ENCODE data around the gene VTN.
A peak's percentile ranks its signal among the peaks of the same experiment; 100 is the strongest.

VTN gene

DNA sequence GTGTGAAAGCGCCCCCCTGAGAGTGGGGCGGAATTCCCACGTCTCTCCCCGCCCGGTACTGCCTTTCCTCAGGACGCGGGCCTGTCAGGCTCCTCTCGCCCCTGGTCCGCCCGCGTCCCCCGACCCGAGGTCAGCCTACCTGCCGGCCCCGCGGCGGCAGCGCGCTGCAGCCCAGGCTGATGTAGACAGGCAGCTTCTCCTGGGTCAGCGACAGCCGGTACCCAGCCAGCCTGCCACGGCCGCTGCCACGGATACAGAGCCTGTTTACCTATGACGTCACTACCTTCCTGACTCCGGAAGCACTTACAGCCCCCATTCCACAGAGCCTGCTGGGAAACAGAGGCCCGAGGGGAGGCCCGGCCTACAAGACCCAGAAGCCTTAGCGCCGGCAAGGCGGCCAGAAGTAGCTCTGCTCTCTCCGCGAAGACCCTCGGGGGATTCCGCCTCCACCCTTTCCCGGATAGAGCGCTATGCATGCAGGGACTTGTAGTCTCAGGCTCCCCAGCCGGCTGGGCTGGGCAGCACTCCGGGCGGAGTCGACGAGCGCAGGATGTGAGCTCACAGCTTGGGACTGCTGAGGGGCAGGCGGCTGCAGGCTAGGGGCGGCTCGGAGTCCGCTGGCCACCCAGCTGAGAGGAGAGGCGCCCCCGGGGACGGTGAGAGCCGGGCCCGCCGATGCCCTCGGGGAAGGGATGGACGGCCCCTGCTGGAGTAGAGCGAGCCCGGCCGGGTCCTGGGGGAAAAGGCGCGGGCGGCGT, 34.7 kb downstream of the VTN start, which contains the start of the genes IFT20 and TNFAIP1:
TSS of gene IFT20 (minus strand) at position 272 of the 758 bp plus-strand sequence. CDS start 3,487 bp downstream, outside the sequence.
TSS of gene TNFAIP1 (plus strand) at position 561 of the 758 bp plus-strand sequence. CDS start 3,761 bp downstream, outside the sequence.
- no peaks in the 10 kb centered on the region for H3K27me3 ChIP-seq (ENCODE audit: control insufficient read depth in 2 of 2, insufficient read depth in 2 of 2, low read length in 2 of 2)

DNA sequence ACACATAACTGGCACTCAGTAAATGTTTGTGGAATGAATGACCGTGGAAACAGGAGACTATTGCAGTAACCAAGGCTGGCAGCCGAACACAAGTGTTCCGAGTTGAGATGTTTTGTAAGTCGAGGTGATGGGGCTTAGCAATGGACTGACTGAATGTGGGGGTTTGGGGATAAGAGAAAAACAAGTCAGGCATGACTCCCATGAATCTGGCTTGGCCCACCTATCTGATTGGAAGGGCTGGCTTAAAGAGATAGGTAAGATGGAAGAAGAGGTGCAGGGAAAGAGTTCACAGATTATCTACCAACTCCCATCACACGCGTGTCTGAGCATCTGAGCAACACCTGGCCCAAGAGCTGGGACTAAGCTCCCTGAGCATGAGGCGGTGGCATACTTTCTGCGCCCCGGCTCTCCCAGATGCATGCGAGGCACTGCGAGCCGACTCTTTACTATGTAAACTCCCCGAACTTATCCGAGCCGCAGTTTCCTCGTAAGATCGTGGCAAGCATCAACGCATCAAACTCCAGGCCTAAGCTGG, 35.4 kb downstream of the VTN start:
- H3K27ac ChIP-seq (ENCODE audit: low read depth in 2 of 2, low read length in 2 of 2) = peak overlapping the region; percentile 84 to 93
- H3K9me3 ChIP-seq (ENCODE audit: control insufficient read depth in 2 of 2, low read length in 2 of 2) = no peaks in the 10 kb centered on the region
- H3K4me3 ChIP-seq (ENCODE audit: low read length in 2 of 2) = peak overlapping the region; percentile 82 to 89
- no peaks in the 10 kb centered on the region for H3K27me3 ChIP-seq (ENCODE audit: control insufficient read depth in 2 of 2, insufficient read depth in 2 of 2, low read length in 2 of 2)
- peaks cover 19 to 20% of the 10 kb centered on the region in 2 donors for H3K4me1 ChIP-seq (ENCODE audit: control insufficient read depth in 2 of 2, insufficient read depth in 2 of 2, low read length in 2 of 2)
- H3K36me3 ChIP-seq (ENCODE audit: control insufficient read depth in 2 of 2, insufficient read depth in 2 of 2, low read length in 2 of 2) = peaks cover 19 to 21% of the 10 kb centered on the region in 2 donors
- peak overlapping the region; percentile 76 to 78 for H3K9ac ChIP-seq (ENCODE audit: low read depth in 1 of 2, low read length in 2 of 2)

More for the DNA sequence above, 34.7 kb downstream of the VTN start, which contains the start of the genes IFT20 and TNFAIP1:
- H3K9me3 ChIP-seq (ENCODE audit: control insufficient read depth in 2 of 2, low read length in 2 of 2) = no peaks in the 10 kb centered on the region
- peak within 1 kb of the TSS; percentile 82 to 89 for H3K4me3 ChIP-seq (ENCODE audit: low read length in 2 of 2)
- H3K36me3 ChIP-seq (ENCODE audit: control insufficient read depth in 2 of 2, insufficient read depth in 2 of 2, low read length in 2 of 2) = peaks cover 23 to 26% of the 10 kb centered on the region in 2 donors
- H3K9ac ChIP-seq (ENCODE audit: low read depth in 1 of 2, low read length in 2 of 2) = peak within 1 kb of the TSS; percentile 76 to 78
- H3K27ac ChIP-seq (ENCODE audit: low read depth in 2 of 2, low read length in 2 of 2) = peak within 1 kb of the TSS; percentile 89 to 93
- H3K4me1 ChIP-seq (ENCODE audit: control insufficient read depth in 2 of 2, insufficient read depth in 2 of 2, low read length in 2 of 2) = peaks cover 19 to 20% of the 10 kb centered on the region in 2 donors

DNA sequence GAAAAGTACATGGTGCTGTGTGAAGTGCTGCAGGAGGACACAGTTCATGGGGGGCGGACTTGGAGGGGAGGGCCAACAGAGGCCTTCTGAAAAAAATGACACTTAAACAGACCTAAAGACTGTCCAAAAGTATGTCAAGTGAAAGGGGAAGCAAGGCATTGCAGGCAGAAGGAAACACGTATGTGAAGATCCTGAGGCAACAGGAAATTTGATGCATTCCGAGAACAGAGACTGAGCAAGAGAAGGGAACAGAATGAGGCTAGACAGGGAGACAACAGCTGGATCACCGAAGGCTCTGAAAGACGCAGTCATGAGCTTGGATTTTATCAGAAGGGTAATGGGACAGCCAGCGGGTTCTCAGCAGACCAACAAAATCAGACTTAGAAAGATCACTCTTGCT, 35.9 kb downstream of the VTN start:
- Histone ChIP-seq H3K36me3 (ENCODE audit: control insufficient read depth in 2 of 2, insufficient read depth in 2 of 2, low read length in 2 of 2) (peaks cover 21 to 22% of the 10 kb centered on the region in 2 donors), H3K27me3 (ENCODE audit: control insufficient read depth in 2 of 2, insufficient read depth in 2 of 2, low read length in 2 of 2) (no peaks in the 10 kb centered on the region), H3K4me3 (ENCODE audit: low read length in 2 of 2) (peak overlapping the region; percentile 82 to 89), H3K27ac (ENCODE audit: low read depth in 2 of 2, low read length in 2 of 2) (no peak overlapping the region), H3K4me1 (ENCODE audit: control insufficient read depth in 2 of 2, insufficient read depth in 2 of 2, low read length in 2 of 2) (peaks cover 19 to 20% of the 10 kb centered on the region in 2 donors), H3K9ac (ENCODE audit: low read depth in 1 of 2, low read length in 2 of 2) (peak overlapping the region; percentile 76 to 78), H3K9me3 (ENCODE audit: control insufficient read depth in 2 of 2, low read length in 2 of 2) (no peaks in the 10 kb centered on the region)

DNA sequence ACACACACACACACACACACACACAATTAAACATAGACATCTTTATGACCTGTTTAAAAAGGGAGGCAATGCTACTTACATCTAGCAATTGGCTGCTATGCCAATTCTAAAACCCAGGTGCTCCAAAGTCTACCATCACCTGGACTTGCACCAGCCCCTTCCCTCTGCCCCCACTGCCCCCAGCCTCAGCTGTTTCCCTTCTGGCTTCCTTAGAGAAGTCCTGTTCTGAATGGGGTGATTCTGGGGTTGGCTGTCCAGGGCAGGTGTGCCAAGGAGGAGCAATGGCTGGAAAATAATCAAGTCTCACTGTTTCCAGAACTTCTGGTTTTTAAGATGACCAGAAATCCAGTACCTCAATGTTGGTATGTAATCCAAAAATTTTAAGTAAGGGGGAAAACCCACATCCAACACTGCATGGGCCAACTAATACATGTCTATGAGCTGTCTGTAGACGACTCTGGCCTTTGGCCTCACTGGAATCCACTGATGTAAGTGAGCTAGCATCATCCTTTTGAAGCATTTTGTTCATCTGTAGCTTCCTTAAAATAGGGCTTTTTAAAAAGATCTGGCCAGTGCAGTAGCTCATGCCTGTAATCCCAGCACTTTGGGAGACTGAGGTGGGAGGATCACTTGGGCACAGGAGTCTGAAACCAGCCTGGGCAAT, 36.9 kb downstream of the VTN start:
- H3K27me3 ChIP-seq (ENCODE audit: control insufficient read depth in 2 of 2, insufficient read depth in 2 of 2, low read length in 2 of 2) = no peaks in the 10 kb centered on the region
- no peaks in the 10 kb centered on the region for H3K9me3 ChIP-seq (ENCODE audit: control insufficient read depth in 2 of 2, low read length in 2 of 2)
- no peak overlapping the region for H3K27ac ChIP-seq (ENCODE audit: low read depth in 2 of 2, low read length in 2 of 2)
- H3K36me3 ChIP-seq (ENCODE audit: control insufficient read depth in 2 of 2, insufficient read depth in 2 of 2, low read length in 2 of 2) = peaks cover 24 to 30% of the 10 kb centered on the region in 2 donors
- no peak overlapping the region for H3K4me3 ChIP-seq (ENCODE audit: low read length in 2 of 2)
- peaks cover 19 to 20% of the 10 kb centered on the region in 2 donors for H3K4me1 ChIP-seq (ENCODE audit: control insufficient read depth in 2 of 2, insufficient read depth in 2 of 2, low read length in 2 of 2)
- H3K9ac ChIP-seq (ENCODE audit: low read depth in 1 of 2, low read length in 2 of 2) = no peak overlapping the region

DNA sequence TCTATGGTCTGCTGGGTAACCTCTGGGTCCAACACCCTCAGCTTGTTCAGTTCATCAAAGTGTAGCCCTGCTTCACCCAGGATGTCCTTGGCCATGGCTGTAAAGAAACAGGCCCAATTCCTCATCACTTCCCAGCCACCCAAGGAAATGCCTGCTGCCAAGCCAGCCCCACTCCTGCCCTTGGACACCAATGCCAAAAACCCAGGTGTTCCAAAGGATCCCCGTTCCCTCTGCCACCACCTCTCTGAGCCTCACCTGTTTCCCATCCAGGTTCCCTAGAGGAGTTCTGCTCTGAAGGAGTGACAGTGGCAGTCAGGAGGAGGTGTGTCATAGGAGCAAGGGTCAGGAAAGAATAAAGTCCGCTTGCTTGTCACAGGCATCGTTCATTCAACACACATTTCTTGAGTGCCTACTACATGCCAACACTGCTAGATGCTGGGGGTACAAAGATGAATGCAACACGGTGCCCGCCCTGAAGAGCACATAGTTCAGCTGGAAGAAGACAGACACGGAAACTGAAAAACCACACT, 38.2 kb downstream of the VTN start:
- no peaks in the 10 kb centered on the region for H3K9me3 ChIP-seq (ENCODE audit: control insufficient read depth in 2 of 2, low read length in 2 of 2)
- H3K36me3 ChIP-seq (ENCODE audit: control insufficient read depth in 2 of 2, insufficient read depth in 2 of 2, low read length in 2 of 2) = peaks cover 30 to 41% of the 10 kb centered on the region in 2 donors
- no peaks in the 10 kb centered on the region for H3K27me3 ChIP-seq (ENCODE audit: control insufficient read depth in 2 of 2, insufficient read depth in 2 of 2, low read length in 2 of 2)
- peaks cover 17 to 19% of the 10 kb centered on the region in 2 donors for H3K4me1 ChIP-seq (ENCODE audit: control insufficient read depth in 2 of 2, insufficient read depth in 2 of 2, low read length in 2 of 2)
- no peak overlapping the region for H3K27ac ChIP-seq (ENCODE audit: low read depth in 2 of 2, low read length in 2 of 2)
- no peak overlapping the region for H3K9ac ChIP-seq (ENCODE audit: low read depth in 1 of 2, low read length in 2 of 2)
- H3K4me3 ChIP-seq (ENCODE audit: low read length in 2 of 2) = no peak overlapping the region

DNA sequence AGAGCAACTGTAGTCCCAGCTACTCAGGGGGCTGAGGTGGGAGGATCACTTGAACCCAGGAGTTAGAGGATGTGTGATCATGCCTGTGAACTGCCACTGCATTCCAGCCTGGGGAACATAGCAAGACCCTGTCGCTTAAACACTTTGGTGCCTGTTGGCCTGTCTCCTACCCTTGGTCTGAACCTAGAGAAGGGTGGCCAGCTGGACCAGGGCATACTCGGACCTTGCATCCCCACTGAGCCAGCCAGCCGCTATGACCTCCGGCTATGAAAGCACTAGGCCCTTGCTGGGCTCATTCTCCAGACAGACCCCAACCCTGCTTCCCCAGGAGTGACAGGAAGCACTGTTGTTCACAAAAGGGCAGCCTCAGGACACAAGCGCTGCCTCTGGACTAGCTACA, 39.4 kb downstream of the VTN start:
- peaks cover 30 to 41% of the 10 kb centered on the region in 2 donors for H3K36me3 ChIP-seq (ENCODE audit: control insufficient read depth in 2 of 2, insufficient read depth in 2 of 2, low read length in 2 of 2)

DNA sequence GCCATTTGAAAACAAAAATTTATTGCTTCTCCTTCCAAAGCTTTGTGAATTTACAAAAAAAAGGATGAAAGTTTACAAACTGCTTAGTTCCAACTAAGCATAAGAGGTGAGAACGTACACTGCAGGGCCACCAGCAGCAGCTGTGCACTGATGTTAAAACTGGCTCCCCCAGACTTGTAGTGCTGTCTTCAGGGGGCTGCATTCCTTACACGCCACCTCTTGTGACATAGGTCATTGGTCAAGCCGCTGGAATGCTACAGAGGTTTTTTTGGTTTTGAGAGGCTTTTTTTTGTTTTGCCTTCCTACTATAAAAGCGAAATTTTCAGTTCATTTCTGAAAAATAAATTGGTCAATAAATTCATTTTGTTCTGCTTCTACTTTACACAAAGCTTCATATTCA, 41.8 kb downstream of the VTN start:
- Histone ChIP-seq H3K4me1 (ENCODE audit: control insufficient read depth in 2 of 2, insufficient read depth in 2 of 2, low read length in 2 of 2) (peaks cover 2 to 9% of the 10 kb centered on the region in 2 donors), H3K9ac (ENCODE audit: low read depth in 1 of 2, low read length in 2 of 2) (no peak overlapping the region), H3K27ac (ENCODE audit: low read depth in 2 of 2, low read length in 2 of 2) (no peak overlapping the region), H3K4me3 (ENCODE audit: low read length in 2 of 2) (no peak overlapping the region), H3K9me3 (ENCODE audit: control insufficient read depth in 2 of 2, low read length in 2 of 2) (no peaks in the 10 kb centered on the region), H3K27me3 (ENCODE audit: control insufficient read depth in 2 of 2, insufficient read depth in 2 of 2, low read length in 2 of 2) (no peaks in the 10 kb centered on the region), H3K36me3 (ENCODE audit: control insufficient read depth in 2 of 2, insufficient read depth in 2 of 2, low read length in 2 of 2) (peaks cover 30 to 41% of the 10 kb centered on the region in 2 donors)

More for the DNA sequence above, 39.4 kb downstream of the VTN start:
- H3K27ac ChIP-seq (ENCODE audit: low read depth in 2 of 2, low read length in 2 of 2) = no peak overlapping the region
- no peaks in the 10 kb centered on the region for H3K27me3 ChIP-seq (ENCODE audit: control insufficient read depth in 2 of 2, insufficient read depth in 2 of 2, low read length in 2 of 2)
- no peaks in the 10 kb centered on the region for H3K9me3 ChIP-seq (ENCODE audit: control insufficient read depth in 2 of 2, low read length in 2 of 2)
- peaks cover 9 to 11% of the 10 kb centered on the region in 2 donors for H3K4me1 ChIP-seq (ENCODE audit: control insufficient read depth in 2 of 2, insufficient read depth in 2 of 2, low read length in 2 of 2)
- H3K9ac ChIP-seq (ENCODE audit: low read depth in 1 of 2, low read length in 2 of 2) = no peak overlapping the region
- no peak overlapping the region for H3K4me3 ChIP-seq (ENCODE audit: low read length in 2 of 2)

DNA sequence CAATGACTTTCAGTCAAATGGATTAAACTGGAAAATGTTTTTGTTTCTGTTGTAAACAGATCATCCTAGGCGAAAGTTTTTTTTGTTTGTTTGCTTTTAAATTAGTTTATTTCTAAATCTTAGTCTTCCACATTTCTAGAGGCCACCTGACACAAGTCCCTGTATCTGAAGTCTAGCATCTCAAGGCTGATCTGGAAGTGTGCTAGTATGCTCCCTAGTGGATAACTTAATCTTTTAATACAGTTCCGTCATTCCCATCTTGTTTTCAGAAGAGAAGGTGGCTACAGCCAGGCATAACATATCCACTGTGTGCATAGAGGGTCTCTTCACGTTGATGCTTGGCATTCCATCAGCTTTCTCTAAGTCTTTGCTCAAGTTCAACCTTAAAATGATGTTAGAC, 42.4 kb downstream of the VTN start:
- Histone ChIP-seq H3K4me1 (ENCODE audit: control insufficient read depth in 2 of 2, insufficient read depth in 2 of 2, low read length in 2 of 2) (peaks cover 2 to 9% of the 10 kb centered on the region in 2 donors), H3K4me3 (ENCODE audit: low read length in 2 of 2) (no peak overlapping the region), H3K27me3 (ENCODE audit: control insufficient read depth in 2 of 2, insufficient read depth in 2 of 2, low read length in 2 of 2) (no peaks in the 10 kb centered on the region), H3K27ac (ENCODE audit: low read depth in 2 of 2, low read length in 2 of 2) (no peak overlapping the region), H3K36me3 (ENCODE audit: control insufficient read depth in 2 of 2, insufficient read depth in 2 of 2, low read length in 2 of 2) (peaks cover 30 to 41% of the 10 kb centered on the region in 2 donors), H3K9ac (ENCODE audit: low read depth in 1 of 2, low read length in 2 of 2) (no peak overlapping the region), H3K9me3 (ENCODE audit: control insufficient read depth in 2 of 2, low read length in 2 of 2) (no peaks in the 10 kb centered on the region)

DNA sequence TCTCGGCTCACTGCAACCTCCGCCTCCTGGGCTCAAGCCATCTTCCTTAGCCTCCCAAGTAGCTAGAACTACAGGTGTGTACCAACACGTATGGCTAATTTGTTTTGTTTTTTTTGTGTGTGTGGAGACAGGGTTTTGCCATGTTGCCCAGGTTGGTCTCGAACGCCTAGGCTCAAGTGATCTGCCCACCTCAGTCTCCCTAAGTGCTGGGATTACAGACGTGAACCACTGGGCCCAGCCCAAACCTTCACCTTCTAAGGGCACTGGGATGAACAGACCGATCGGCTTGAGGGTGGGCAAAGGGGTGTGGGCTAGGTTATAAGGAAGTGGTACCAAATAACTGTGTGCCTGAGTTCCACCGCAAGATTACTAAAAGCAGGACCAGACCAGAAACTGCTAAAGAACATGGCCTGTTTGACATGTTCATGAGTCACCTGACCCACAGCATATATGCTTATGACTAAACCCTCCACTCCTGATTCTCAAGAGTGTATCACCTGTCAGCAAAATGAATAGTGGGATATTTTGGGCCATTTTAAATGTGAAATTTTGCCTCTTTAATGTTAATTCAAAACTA, 43.0 kb downstream of the VTN start:
- no peaks in the 10 kb centered on the region for H3K27me3 ChIP-seq (ENCODE audit: control insufficient read depth in 2 of 2, insufficient read depth in 2 of 2, low read length in 2 of 2)
- H3K27ac ChIP-seq (ENCODE audit: low read depth in 2 of 2, low read length in 2 of 2) = no peak overlapping the region
- H3K4me1 ChIP-seq (ENCODE audit: control insufficient read depth in 2 of 2, insufficient read depth in 2 of 2, low read length in 2 of 2) = peaks cover 2 to 9% of the 10 kb centered on the region in 2 donors

More for the DNA sequence above, 43.0 kb downstream of the VTN start:
- H3K9ac ChIP-seq (ENCODE audit: low read depth in 1 of 2, low read length in 2 of 2) = no peak overlapping the region
- H3K9me3 ChIP-seq (ENCODE audit: control insufficient read depth in 2 of 2, low read length in 2 of 2) = no peaks in the 10 kb centered on the region
- H3K36me3 ChIP-seq (ENCODE audit: control insufficient read depth in 2 of 2, insufficient read depth in 2 of 2, low read length in 2 of 2) = peaks cover 28 to 40% of the 10 kb centered on the region in 2 donors
- H3K4me3 ChIP-seq (ENCODE audit: low read length in 2 of 2) = no peak overlapping the region
